IPS-11a (cell line): ENCODE results near the gene GAS7.

Experiments
- H3K4me3 ChIP-seq: one replicate; pipeline ENCODE4 v1.5.1; 2013; ENCODE audit warnings: low read depth, low read length, control low read depth

The GAS7 gene

GRCh38 chr17:10055262-10055975 lies 143.0 kb downstream of the GAS7 start:
- H3K4me3 ChIP-seq: no peak overlapping the region

GRCh38 chr17:10053782-10054540 lies 144.4 kb downstream of the GAS7 start:
- H3K4me3 ChIP-seq: no peak overlapping the region

DNA sequence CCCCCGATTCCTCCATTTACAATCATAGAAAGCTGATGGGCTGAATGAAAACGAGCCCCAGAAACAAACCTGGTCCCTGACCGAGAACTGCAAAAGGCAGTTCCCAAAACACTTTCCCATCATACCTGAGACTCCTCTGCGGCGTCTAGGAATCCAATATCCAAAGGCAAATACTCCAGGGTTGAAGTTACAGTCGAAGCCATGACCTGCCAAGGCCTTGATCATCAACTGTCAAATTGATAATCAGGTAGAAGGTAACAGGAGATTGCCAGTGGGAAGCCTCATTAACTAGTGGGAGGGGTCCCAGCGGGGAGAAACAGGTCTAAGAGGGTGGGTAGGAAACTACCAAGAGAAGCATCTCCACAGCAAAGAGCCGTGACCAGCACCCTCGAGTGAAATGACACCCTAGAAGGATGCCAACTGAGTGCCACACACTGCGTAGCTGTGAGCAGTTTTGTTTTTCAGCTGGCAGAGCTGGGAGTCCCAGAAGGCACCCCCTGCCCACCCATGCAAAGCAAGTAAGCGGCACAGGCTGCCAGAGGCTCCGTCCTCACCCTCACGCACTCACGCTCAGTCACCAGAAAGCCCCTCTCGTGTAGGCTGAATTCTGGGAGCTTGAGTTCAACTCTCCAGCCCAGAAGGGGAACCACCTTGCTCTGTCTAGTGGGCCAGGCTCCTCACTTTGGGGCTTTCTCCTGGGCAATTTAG lies 146.1 kb downstream of the GAS7 start:
- no peak overlapping the region for H3K4me3 ChIP-seq

GRCh38 chr17:10051112-10051511 lies 147.3 kb downstream of the GAS7 start:
- no peak overlapping the region for H3K4me3 ChIP-seq

DNA sequence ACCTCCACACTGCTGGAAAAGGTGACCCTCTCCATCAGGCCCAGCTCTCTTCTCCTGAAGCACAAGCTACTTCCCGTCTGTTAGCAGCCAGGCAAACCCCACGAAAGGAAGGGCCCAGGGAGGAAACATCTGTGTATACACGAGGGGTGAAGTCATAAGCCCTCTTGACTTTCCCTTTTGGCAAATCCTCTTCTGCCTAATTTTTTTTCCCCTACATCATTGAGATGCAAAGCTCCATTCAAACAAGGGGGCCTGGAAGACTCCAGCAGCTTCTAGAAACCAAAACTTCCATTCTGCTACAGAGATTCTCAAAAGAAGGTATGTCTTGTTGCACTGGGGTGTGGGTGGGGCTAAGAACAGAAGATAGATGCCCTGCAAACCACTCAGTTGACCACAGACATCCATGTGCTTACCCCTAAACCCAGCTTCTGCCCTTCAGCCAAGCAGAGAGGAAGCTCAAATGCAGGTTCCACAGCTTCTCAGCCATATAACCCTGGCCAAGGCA lies 147.8 kb downstream of the GAS7 start:
- H3K4me3 ChIP-seq: no peak overlapping the region

- H3K4me3 ChIP-seq: no peak overlapping the region
Measured at GRCh38 chr17:10048629-10049350, 149.6 kb downstream of the GAS7 start.

GRCh38 chr17:10046786-10047785 lies 151.3 kb downstream of the GAS7 start:
- no peak overlapping the region for H3K4me3 ChIP-seq

GRCh38 chr17:10045871-10046658 lies 152.3 kb downstream of the GAS7 start:
- no peak overlapping the region for H3K4me3 ChIP-seq

- H3K4me3 ChIP-seq: no peak overlapping the region
Measured at GRCh38 chr17:10042589-10043244, 155.7 kb downstream of the GAS7 start.

- no peak overlapping the region for H3K4me3 ChIP-seq
Measured at GRCh38 chr17:10041916-10042588, 156.4 kb downstream of the GAS7 start.

DNA sequence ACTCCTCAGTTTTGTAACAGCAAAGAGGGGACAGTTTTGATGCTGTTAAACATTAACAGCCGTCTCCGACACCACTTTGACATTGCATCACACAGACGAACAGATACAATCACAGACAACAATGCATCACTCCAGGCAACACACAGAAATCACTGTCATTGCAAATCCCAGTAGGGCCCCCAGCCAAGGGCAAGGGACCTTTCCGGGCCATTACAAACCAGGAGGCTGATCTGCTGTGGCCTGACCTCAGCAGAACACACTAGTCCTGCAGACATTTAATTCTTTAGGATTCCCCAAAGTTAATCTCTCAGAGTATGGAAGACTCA lies 157.2 kb downstream of the GAS7 start:
- no peak overlapping the region for H3K4me3 ChIP-seq

- H3K4me3 ChIP-seq: no peak overlapping the region
Measured at GRCh38 chr17:10036511-10037061, 161.8 kb downstream of the GAS7 start.

GRCh38 chr17:10035885-10036284 lies 162.5 kb downstream of the GAS7 start:
- no peak overlapping the region for H3K4me3 ChIP-seq

DNA sequence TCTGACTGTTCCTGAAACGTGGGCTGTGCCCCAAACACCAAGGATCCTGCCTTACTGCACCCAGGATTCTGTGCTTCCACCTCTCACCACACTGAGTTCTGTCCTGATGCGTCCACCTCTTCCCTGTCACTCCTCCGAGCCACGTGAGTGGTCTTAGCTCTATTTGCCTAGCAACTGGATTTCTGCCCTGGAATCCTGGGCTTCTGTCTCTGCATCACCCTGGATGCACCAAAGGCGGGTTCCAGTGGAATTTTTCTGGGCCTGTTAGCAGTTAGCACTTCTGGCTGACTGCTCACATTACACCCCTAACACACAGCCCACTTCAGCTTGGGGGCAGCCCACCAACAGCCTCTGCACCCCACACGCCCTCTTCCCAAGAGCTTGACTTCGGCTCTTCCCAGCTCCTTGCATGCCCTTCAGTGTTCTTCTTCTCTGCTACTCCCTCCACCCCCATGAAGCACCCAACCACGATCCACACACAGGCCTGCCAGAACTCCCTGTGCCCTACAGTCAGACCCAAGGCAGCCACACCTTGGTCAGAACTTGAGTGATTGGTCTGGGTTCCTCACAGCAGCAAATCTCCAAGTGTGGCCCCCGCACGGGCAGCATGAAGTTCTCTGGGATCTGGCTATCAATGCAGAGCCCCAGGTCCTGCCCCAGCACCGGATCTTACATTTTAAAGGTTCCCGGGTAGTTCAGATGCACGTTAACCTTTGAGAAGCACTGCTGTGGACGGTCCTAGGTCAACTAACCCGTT lies 163.5 kb downstream of the GAS7 start:
- H3K4me3 ChIP-seq: no peak overlapping the region

- no peak overlapping the region for H3K4me3 ChIP-seq
Measured at GRCh38 chr17:10033959-10034358, 164.4 kb downstream of the GAS7 start.

GRCh38 chr17:10033449-10033848 lies 165.0 kb downstream of the GAS7 start:
- H3K4me3 ChIP-seq: no peak overlapping the region
